GM12878 (cell line): ENCODE measurements around the gene MESD. TPM values are rescaled to one million over a fixed set of nuclear protein-coding genes. Genes with fewer than 3 reads are reported as not detected.

ENCODE experiments used
- ATAC-seq: fragments of 200-7000 bp; cut with Tn5 transposase; 3 replicates; pipeline ENCODE4 v1.9.1; 2020; ENCODE audit warnings: mild to moderate bottlenecking, moderate library complexity
- BruUV-seq: library from RNA; stranded (reverse); fragments of 400-500 nt; replicated peaks from 2 replicates; lab custom pipeline; 2021; lab: Mats Ljungman, UMichigan
- CTCF ChIA-PET: fragments of 300-600 bp; sonication (Branson Sonifier 250); formaldehyde crosslinking; extraction: SDS; loops from one replicate; lab custom pipeline; 2021; ENCODE audit warnings: inconsistent platforms; lab: Yijun Ruan, JAX
- POLR2A ChIA-PET: fragments of 350-600 bp; formaldehyde crosslinking; extraction: SDS; loops from one replicate; lab custom pipeline; 2021; ENCODE audit warnings: inconsistent platforms; lab: Charles Lee
- RAD21 ChIA-PET: fragments of 300-600 bp; sonication (Branson Sonifier 250); formaldehyde crosslinking; loops from one replicate; lab custom pipeline; 2023; ENCODE audit warnings: antibody characterized with exemption; ENCODE audit not compliant: unreplicated experiment; lab: Charles Lee
- SMC1A ChIA-PET: fragments of 300-600 bp; sonication (Branson Sonifier 250); formaldehyde crosslinking; loops from one replicate; lab custom pipeline; 2023; ENCODE audit not compliant: unreplicated experiment, uncharacterized antibody; lab: Charles Lee
- DNase-seq: peaks from one replicate; pipeline ENCODE4 v3.0.0-alpha.2; 2011; ENCODE audit warnings: low read depth, low spot score
- FAIRE-seq: peaks from 3 replicates; lab custom pipeline; 2011; peaks lifted over from hg19 to GRCh38; lab: Jason Lieb, UNC
- H2AFZ ChIP-seq: 2 replicates; pipeline ENCODE4 v1.6.0; 2011; ENCODE audit warnings: low read depth, low read length, control low read depth; ENCODE audit not compliant: control insufficient read depth
- H3K27ac ChIP-seq: 2 replicates; pipeline ENCODE4 v1.5.1; 2011; ENCODE audit warnings: control low read depth; ENCODE audit not compliant: control insufficient read depth, insufficient read depth
- H3K27me3 ChIP-seq, 2 experiments: replicated peaks in 1 of 2; 2 replicates each; pipeline versions ENCODE4 v1.6.0 to v1.6.1; 2011; ENCODE audit warnings: low read length in 1 of 2; ENCODE audit not compliant: control insufficient read depth in 2 of 2, insufficient read depth in 2 of 2
- H3K36me3 ChIP-seq, 2 experiments: 2 replicates each; pipeline ENCODE4 v1.5.1; 2011; ENCODE audit warnings: low read length in 1 of 2; ENCODE audit not compliant: control insufficient read depth in 2 of 2, insufficient read depth in 2 of 2
- H3K4me1 ChIP-seq: 2 replicates; pipeline ENCODE4 v1.6.1; 2011; ENCODE audit warnings: mild to moderate bottlenecking, low read length, moderate library complexity, mixed read lengths; ENCODE audit not compliant: control insufficient read depth, insufficient read depth
- H3K4me2 ChIP-seq: 2 replicates; pipeline ENCODE4 v1.6.0; 2011; ENCODE audit warnings: control low read depth; ENCODE audit not compliant: control insufficient read depth, insufficient read depth
- H3K4me3 ChIP-seq: fragments of 200-600 bp; sonication (generic); 2 replicates; pipeline ENCODE4 v1.5.1; 2016
- H3K79me2 ChIP-seq: 2 replicates; pipeline ENCODE4 v1.6.0; 2011; ENCODE audit warnings: low read length; ENCODE audit not compliant: control insufficient read depth, insufficient read depth
- H3K9ac ChIP-seq: 2 replicates; pipeline ENCODE4 v1.8.0; 2011; ENCODE audit warnings: low read length, control low read depth, mixed read lengths; ENCODE audit not compliant: control insufficient read depth, insufficient read depth
- H3K9me3 ChIP-seq: replicated peaks from 3 replicates; pipeline ENCODE4 v1.5.1; 2011; ENCODE audit warnings: mild to moderate bottlenecking, low read length; ENCODE audit not compliant: control insufficient read depth, insufficient read depth
- H4K20me1 ChIP-seq: 2 replicates; pipeline ENCODE4 v1.6.0; 2011; ENCODE audit not compliant: control insufficient read depth, insufficient read depth
- CBX3 ChIP-seq: fragments of 200-600 bp; sonication (generic); IDR thresholded peaks from 2 replicates; pipeline ENCODE4 v1.6.1; 2016; ENCODE audit warnings: low read depth, borderline replicate concordance
- CHD1 ChIP-seq: IDR thresholded peaks from 2 replicates; pipeline ENCODE4 v1.6.1; 2012; ENCODE audit warnings: low read depth, low read length, improper control_type of control experiment
- CREM ChIP-seq: IDR thresholded peaks from 2 replicates; pipeline ENCODE4 v1.6.1; 2014; ENCODE audit warnings: antibody characterized with exemption, low read depth
- GABPA ChIP-seq: IDR thresholded peaks from 2 replicates; pipeline ENCODE4 v1.6.1; 2014; ENCODE audit warnings: antibody characterized with exemption, low read depth, mild to moderate bottlenecking, inconsistent platforms
- HCFC1 ChIP-seq: fragments of 150-350 bp; IDR thresholded peaks from 2 replicates; pipeline ENCODE4 v1.6.1; 2014; ENCODE audit warnings: low read length
- HDAC6 ChIP-seq: fragments of 200-600 bp; sonication (generic); IDR thresholded peaks from one replicate; pipeline ENCODE4 v1.8.0; 2017; ENCODE audit warnings: antibody characterized with exemption; ENCODE audit not compliant: unreplicated experiment
- KDM1A ChIP-seq: fragments of 200-600 bp; sonication (generic); IDR thresholded peaks from 2 replicates; pipeline ENCODE4 v1.6.1; 2016; ENCODE audit warnings: borderline replicate concordance
- LARP7 ChIP-seq: fragments of 450-650 bp; IDR thresholded peaks from 2 replicates; pipeline ENCODE4 v1.6.1; 2017; ENCODE audit warnings: mild to moderate bottlenecking
- NBN ChIP-seq: fragments of 450-650 bp; IDR thresholded peaks from 2 replicates; pipeline ENCODE4 v1.6.1; 2016
- NFYA ChIP-seq: IDR thresholded peaks from 2 replicates; pipeline ENCODE4 v1.6.1; 2011; ENCODE audit warnings: low read depth, mild to moderate bottlenecking, low read length, improper control_type of control experiment, borderline replicate concordance
- NFYB ChIP-seq: IDR thresholded peaks from 2 replicates; pipeline ENCODE4 v1.6.1; 2011; ENCODE audit warnings: low read depth, mild to moderate bottlenecking, low read length, improper control_type of control experiment, moderate library complexity; ENCODE audit not compliant: insufficient read depth
- NR2F1 ChIP-seq: fragments of 450-650 bp; conservative IDR thresholded peaks from 2 replicates; pipeline ENCODE4 v1.6.1; 2017; ENCODE audit warnings: mild to moderate bottlenecking
- RBBP5 ChIP-seq: fragments of 200-600 bp; sonication (generic); conservative IDR thresholded peaks from 2 replicates; pipeline ENCODE4 v1.6.1; 2016
- RFX5 ChIP-seq: IDR thresholded peaks from 2 replicates; pipeline ENCODE4 v1.6.1; 2011; ENCODE audit warnings: low read depth, low read length, improper control_type of control experiment
- RUNX3 ChIP-seq: IDR thresholded peaks from 2 replicates; pipeline ENCODE4 v1.6.1; 2012; ENCODE audit warnings: low read length, inconsistent platforms
- STAT1 ChIP-seq: fragments of 450-650 bp; conservative IDR thresholded peaks from 2 replicates; pipeline ENCODE4 v1.6.1; 2014; ENCODE audit warnings: antibody characterized with exemption, mild to moderate bottlenecking
- TCF3 ChIP-seq: IDR thresholded peaks from 2 replicates; pipeline ENCODE4 v1.6.1; 2012; ENCODE audit warnings: low read depth, mild to moderate bottlenecking, low read length, borderline replicate concordance; ENCODE audit not compliant: insufficient read depth
- YY1 ChIP-seq: IDR thresholded peaks from 2 replicates; pipeline ENCODE4 v1.6.1; 2011; ENCODE audit warnings: low read depth, mild to moderate bottlenecking, low read length
- WGBS: methylation state at CpG from one replicate; pipeline ENCODE4 v1.1.6; 2016; ENCODE audit warnings: low lambda C conversion rate; ENCODE audit not compliant: insufficient replicate concordance, insufficient coverage; ENCODE audit errors: missing lambda C conversion rate; 5-methylcytosine and 5-hydroxymethylcytosine counted together
- in situ Hi-C: fragments of 300-500 bp; cut with MboI; formaldehyde crosslinking; loops from 9 replicates; pipeline ENCODE4 v1.14.3; 2018; ENCODE audit warnings: mixed read lengths
- intact Hi-C: fragments of 100-400 bp; cut with micrococcal nuclease; formaldehyde crosslinking; loops from one replicate; pipeline ENCODE4 v1.14.2; 2022; ENCODE audit not compliant: unreplicated experiment
- polyA plus RNA-seq, 11 experiments: library from polyadenylated mRNA; depleted of rRNA in 4 of 11; unstranded in 6 of 11; stranded (reverse) in 5 of 11; fragments of >200 nt; fragmentation: Nextera tagmentation in 4 of 11; fragmentation: Illumina TruSeq in 1 of 11; extraction: Ambion mirVana in 4 of 11; extraction: Trizol in 1 of 11; gene quantifications; 1 replicate in 1 of 11; 2 replicates in 10 of 11; pipeline versions ENCODE4 v1.2.1 to v1.2.3, GENCODE V29; 2011 to 2016; ENCODE audit warnings: inconsistent platforms in 2 of 11, missing spikeins in 2 of 11, low read depth in 1 of 11
- total RNA-seq, 4 experiments: library from RNA; depleted of rRNA in 3 of 4; stranded (reverse); fragments of >200 nt in 3 of 4; fragmentation: Illumina TruSeq in 1 of 4; extraction: Trizol in 1 of 4; gene quantifications; 2 replicates each; pipeline versions ENCODE4 v1.2.1 to v1.2.3, GENCODE V29; 2013 to 2021
- TF ChIP-seq, protein P1 (sequence below): fragments of 450-650 bp; IDR thresholded peaks from 2 replicates; pipeline ENCODE4 v1.6.1; 2017; ENCODE audit warnings: antibody characterized with exemption, mild to moderate bottlenecking, moderate library complexity
- TF ChIP-seq, protein P2 (sequence below): fragments of 450-650 bp; IDR thresholded peaks from 2 replicates; pipeline ENCODE4 v1.6.1; 2016; ENCODE audit warnings: mild to moderate bottlenecking
- TF ChIP-seq, protein P3 (sequence below): IDR thresholded peaks from 2 replicates; pipeline ENCODE4 v1.6.1; 2011; ENCODE audit warnings: low read depth, mild to moderate bottlenecking, low read length, moderate library complexity, borderline replicate concordance; ENCODE audit errors: extremely low read depth

The MESD gene
- total and polyA plus RNA-seq, 10 of the 15 experiments (the other 5 are each of a cell fraction or from before 2014, with no cell fraction given) = 10.2 to 39.8 (median 20.9) TPM

DNA sequence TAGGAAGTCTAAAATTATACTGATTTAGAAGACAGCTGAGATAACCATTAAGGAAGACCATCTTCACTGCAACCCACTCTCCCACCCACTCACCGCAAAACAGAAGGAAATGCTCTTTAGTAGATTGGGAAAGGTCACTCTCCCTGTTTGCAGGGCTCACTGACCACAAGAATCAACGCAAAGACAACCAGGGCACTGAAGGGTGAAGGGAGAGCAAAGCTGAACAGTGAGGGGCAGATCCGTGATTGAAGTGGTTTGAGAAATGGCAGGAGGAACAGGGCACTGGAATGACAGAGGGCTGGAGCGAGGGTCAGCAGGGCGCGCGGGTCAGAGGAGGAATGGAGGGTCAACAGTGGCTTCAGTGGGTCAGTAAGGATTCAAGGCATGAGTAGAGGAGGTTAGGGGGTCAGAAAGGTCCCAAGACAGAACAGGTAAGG, 520 bp downstream of the MESD start:
- Histone ChIP-seq H3K27me3 (no peaks in the 10 kb centered on the region), H3K27ac (peak overlapping the region; percentile 80), H4K20me1 (no peaks in the 10 kb centered on the region), H3K79me2 (peaks cover 49% of the 10 kb centered on the region), H2AFZ (peak overlapping the region; percentile 21), H3K4me1 (peaks cover 5% of the 10 kb centered on the region), H3K9me3 (no peaks in the 10 kb centered on the region), H3K4me3 (peak overlapping the region; percentile 94), H3K9ac (peak overlapping the region; percentile 89), H3K4me2 (peak overlapping the region; percentile 92), H3K36me3 (peaks cover 0 to 3% of the 10 kb centered on the region in 2 experiments; a peak in 1 of 4 replicates)
- 2% methylated on average over 7 of the region's 7 CpGs for WGBS
- peak; percentile 13 for ATAC-seq
- ChIA-PET POLR2A (interaction anchor here (1.0 to 2.2 kb wide), 2 partner anchors 10 to 35 kb away, joined by 4 to 7 read pairs; no protein-coding TSS in a partner anchor), SMC1A (interaction anchor here (0.6 to 1.7 kb wide), 4 partner anchors 10 to 388 kb away, joined by 3 to 5 read pairs (median 3); partner anchors contain the start of gene CEMIP), CTCF (interaction anchor here (4.7 kb wide), 1 partner anchor 277 kb away, joined by 27 read pairs; no protein-coding TSS in a partner anchor), RAD21 (interaction anchor here (1.1 to 2.6 kb wide), 2 partner anchors 12 to 277 kb away, joined by 3 to 13 read pairs; partner anchors contain the start of gene TLNRD1)
- DNase-seq = no peak
- no peak for FAIRE-seq
- intact Hi-C loops = loop anchor here (1.0 kb wide), 1 partner anchor 10 kb away; no protein-coding TSS in a partner anchor
- in situ Hi-C loops = no loop called here
- BruUV-seq = no TSS peak
- TF ChIP-seq, protein P1, sequence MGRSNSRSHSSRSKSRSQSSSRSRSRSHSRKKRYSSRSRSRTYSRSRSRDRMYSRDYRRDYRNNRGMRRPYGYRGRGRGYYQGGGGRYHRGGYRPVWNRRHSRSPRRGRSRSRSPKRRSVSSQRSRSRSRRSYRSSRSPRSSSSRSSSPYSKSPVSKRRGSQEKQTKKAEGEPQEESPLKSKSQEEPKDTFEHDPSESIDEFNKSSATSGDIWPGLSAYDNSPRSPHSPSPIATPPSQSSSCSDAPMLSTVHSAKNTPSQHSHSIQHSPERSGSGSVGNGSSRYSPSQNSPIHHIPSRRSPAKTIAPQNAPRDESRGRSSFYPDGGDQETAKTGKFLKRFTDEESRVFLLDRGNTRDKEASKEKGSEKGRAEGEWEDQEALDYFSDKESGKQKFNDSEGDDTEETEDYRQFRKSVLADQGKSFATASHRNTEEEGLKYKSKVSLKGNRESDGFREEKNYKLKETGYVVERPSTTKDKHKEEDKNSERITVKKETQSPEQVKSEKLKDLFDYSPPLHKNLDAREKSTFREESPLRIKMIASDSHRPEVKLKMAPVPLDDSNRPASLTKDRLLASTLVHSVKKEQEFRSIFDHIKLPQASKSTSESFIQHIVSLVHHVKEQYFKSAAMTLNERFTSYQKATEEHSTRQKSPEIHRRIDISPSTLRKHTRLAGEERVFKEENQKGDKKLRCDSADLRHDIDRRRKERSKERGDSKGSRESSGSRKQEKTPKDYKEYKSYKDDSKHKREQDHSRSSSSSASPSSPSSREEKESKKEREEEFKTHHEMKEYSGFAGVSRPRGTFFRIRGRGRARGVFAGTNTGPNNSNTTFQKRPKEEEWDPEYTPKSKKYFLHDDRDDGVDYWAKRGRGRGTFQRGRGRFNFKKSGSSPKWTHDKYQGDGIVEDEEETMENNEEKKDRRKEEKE = no peak
- peak; percentile 61 for TF ChIP-seq RUNX3
- TF ChIP-seq KDM1A = no peak
- TF ChIP-seq, protein P2, sequence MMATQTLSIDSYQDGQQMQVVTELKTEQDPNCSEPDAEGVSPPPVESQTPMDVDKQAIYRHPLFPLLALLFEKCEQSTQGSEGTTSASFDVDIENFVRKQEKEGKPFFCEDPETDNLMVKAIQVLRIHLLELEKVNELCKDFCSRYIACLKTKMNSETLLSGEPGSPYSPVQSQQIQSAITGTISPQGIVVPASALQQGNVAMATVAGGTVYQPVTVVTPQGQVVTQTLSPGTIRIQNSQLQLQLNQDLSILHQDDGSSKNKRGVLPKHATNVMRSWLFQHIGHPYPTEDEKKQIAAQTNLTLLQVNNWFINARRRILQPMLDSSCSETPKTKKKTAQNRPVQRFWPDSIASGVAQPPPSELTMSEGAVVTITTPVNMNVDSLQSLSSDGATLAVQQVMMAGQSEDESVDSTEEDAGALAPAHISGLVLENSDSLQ = no peak; the same call in 1 of the 2 replicates
- no peak for TF ChIP-seq HCFC1
- no peak for TF ChIP-seq RFX5
- no peak for TF ChIP-seq CREM
- TF ChIP-seq NR2F1 = peak; percentile 49; the same call in 1 of the 2 replicates
- no peak for TF ChIP-seq NFYB
- TF ChIP-seq GABPA = no peak
- TF ChIP-seq RBBP5 = no peak
- no peak for TF ChIP-seq LARP7
- TF ChIP-seq CHD1 = no peak
- TF ChIP-seq NFYA = no peak
- no peak for TF ChIP-seq TCF3
- no peak for TF ChIP-seq CBX3
- no peak for TF ChIP-seq HDAC6
- TF ChIP-seq YY1 = no peak
- 0 out of 2 replicates have a peak, but pooled peaks have one; percentile 10 for TF ChIP-seq NBN
- TF ChIP-seq, protein P3, sequence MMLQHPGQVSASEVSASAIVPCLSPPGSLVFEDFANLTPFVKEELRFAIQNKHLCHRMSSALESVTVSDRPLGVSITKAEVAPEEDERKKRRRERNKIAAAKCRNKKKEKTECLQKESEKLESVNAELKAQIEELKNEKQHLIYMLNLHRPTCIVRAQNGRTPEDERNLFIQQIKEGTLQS = no peak
- no peak for TF ChIP-seq STAT1
